ENCODE results near the gene CKAP2.

- TF ChIP-seq CTCF (IDR thresholded peaks at IDR 0.05; ENCODE audit: low read depth, low read length, missing input control) (no peak), SP1 (IDR thresholded peaks at IDR 0.05) (no peak), RXRA (IDR thresholded peaks at IDR 0.05) (no peak)
These were observed 40.3 kb upstream of the CKAP2 start for GRCh38 chr13:52414963-52415362.
